HG03097 (cell line): ENCODE results near the gene CHRNB4.

Source experiments
- ATAC-seq: cut with Tn5 transposase; IDR thresholded peaks from one replicate; pipeline ENCODE4 v1.9.1; 2021; ENCODE audit not compliant: unreplicated experiment, low FRiP score

Gene CHRNB4

GRCh38 chr15:78671626-78672211 lies 30.7 kb upstream of the CHRNB4 start:
- ATAC-seq: no peak

- no peak for ATAC-seq
Observed at GRCh38 chr15:78668987-78669386, 28.0 kb upstream of the CHRNB4 start.

- no peak for ATAC-seq
Observed at GRCh38 chr15:78667578-78668236, 26.7 kb upstream of the CHRNB4 start.

DNA sequence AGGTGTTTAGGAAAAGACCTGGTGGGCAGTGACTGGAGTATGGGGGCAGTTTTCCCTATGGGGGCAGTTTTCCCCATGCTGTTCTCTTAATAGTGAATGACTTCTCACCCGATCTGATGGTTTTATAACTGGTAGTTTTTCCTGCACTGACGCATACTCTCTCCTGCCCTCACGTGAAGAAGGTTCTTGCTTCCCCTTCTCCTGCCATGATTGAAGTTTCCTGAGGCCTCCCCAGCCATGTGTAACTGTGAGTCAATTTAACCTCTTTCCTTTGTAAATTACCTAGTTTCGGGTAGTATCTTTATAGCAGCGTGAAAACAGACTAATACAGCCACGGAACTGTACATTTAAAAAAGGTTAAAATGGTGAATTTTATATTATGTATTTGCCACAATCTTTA lies 25.0 kb upstream of the CHRNB4 start:
- ATAC-seq: no peak

- no peak for ATAC-seq
Observed at GRCh38 chr15:78663703-78664102, 22.7 kb upstream of the CHRNB4 start.

- no peak for ATAC-seq
Observed at GRCh38 chr15:78662028-78662427, 21.0 kb upstream of the CHRNB4 start.

DNA sequence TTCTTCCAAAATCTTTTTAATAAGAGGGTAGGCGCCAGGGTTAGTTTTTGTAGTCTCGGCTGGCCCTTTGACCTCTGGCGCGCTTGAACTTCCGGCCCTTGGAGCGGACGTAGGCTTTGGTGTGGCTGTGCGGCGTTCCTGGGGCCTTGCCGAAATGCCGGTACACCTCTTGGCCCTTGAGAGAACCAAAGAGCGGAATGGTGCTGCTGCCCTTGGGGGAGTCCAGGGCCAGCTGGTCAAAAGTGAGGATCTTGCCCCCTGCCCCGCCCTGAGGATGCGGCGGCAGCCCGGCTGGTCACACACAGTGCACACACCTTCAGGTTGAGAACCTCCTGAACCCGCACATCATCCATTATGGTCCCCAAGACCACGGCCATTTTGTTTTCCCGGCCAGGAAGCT lies 20.0 kb upstream of the CHRNB4 start:
- no peak for ATAC-seq

GRCh38 chr15:78660584-78660983 lies 19.6 kb upstream of the CHRNB4 start:
- ATAC-seq: no peak

- ATAC-seq: no peak
Observed at GRCh38 chr15:78658823-78659222, 17.8 kb upstream of the CHRNB4 start.

GRCh38 chr15:78654272-78654671 lies 13.3 kb upstream of the CHRNB4 start:
- ATAC-seq: no peak

DNA sequence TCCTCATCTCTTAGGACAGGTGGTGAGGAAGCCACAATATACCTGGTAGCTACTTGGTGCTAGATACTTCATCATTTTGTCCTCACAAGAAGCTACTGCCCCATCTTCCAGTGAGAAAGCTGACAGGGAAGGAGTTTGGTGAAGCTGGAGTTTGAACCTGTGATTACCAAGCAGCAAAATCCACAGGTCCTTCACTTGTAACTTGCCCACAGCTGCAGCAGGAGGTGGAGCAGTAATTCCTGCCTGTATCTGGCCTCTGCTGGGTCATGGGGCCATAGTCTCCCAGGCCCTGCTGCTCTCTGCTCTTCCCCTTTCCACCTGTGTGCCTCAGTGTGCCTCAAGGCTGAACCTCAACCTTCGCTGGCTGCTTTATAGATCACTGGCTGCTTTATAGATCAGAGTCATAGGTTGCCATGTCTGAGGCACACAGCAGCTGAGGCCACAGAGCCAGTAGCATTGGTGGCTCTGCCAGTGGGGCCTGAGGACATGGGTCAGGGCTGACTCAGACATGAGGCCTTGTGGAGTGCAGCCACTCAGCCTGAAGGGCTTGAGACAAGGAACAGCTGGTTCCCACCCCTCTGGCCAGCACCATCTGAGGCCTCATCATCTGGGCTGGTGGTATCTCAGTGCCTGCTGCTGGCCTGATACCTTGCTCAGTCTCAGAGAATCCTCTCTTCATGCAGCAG lies 11.1 kb upstream of the CHRNB4 start:
- no peak for ATAC-seq

DNA sequence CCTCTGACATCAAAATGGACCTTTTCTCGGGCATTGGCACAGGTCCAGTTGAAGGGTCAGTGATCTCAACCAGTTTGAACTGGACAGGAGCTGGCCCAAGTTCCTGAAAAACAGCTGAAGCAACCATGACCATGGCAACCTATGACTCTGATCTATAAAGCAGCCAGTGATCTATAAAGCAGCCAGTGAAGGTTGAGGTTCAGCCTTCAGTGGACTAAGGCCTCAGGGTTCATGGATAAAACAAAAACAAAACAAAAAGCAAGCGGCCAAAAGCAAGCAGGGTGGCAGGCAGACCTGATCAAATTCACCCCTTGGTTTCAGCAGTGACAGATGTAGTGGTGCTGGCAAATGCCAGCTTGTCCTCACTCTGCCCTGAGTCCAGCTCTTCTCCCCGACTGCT lies 10.0 kb upstream of the CHRNB4 start:
- ATAC-seq: no peak

DNA sequence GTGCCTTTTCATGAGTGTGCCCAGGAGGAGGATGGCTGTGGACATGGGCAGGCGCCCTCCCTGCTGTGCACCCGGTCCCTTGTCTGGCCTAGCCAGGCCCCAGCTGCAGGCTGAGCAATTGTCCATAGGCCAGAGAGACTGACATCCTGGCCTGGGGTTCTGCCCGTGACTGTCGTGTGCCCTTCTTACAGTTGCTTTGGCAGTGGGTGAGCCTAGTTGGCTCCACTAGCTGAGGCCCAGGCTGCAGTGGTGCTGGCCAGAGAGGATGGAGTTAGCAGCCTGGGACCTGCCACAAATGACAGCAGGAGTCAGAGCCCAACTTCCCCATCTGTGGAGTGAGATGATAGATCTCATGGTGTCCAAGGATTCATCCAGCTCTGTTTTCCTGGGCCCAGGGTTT lies 9.0 kb upstream of the CHRNB4 start:
- no peak for ATAC-seq

DNA sequence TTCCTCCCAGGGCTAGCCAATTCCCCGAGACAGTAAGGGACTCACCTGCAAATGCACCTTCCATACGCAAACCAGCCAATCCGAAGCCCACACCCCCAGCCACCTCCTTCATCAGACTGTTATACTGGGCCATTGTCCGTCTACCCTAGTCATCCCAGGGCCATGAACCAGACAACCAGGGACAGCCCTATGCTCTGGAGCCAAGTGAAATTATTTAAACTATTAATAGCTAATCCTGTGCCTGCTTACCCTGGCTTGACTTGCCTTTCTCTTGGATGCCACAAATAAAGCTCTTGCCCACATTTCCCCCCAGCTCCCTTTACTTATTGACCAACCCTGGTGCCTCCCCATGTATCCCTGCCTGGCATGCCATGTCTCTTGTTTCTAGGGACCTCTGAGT lies 4.0 kb upstream of the CHRNB4 start:
- no peak for ATAC-seq

DNA sequence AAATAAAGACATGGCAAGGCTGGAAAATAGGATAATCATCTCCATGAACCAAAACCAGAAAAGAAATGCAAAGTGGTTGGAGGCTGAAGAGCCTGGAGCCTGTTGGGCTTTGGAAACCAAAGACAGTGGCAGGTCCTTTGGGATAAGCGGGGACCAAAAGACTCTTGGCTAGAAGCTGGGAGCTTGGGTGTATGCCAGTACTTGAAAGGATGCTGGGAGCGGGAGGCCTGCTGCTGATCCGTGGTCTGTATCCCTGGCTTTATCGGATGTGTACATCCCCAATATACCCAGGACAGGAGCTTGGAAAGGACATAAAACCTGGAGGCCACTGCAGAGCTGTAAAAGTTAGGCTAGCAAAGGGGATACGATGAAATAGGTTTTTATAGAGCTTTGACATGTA lies 1.3 kb upstream of the CHRNB4 start:
- no peak for ATAC-seq

GRCh38 chr15:78641749-78642275 lies 802 bp upstream of the CHRNB4 start:
- ATAC-seq: no peak

DNA sequence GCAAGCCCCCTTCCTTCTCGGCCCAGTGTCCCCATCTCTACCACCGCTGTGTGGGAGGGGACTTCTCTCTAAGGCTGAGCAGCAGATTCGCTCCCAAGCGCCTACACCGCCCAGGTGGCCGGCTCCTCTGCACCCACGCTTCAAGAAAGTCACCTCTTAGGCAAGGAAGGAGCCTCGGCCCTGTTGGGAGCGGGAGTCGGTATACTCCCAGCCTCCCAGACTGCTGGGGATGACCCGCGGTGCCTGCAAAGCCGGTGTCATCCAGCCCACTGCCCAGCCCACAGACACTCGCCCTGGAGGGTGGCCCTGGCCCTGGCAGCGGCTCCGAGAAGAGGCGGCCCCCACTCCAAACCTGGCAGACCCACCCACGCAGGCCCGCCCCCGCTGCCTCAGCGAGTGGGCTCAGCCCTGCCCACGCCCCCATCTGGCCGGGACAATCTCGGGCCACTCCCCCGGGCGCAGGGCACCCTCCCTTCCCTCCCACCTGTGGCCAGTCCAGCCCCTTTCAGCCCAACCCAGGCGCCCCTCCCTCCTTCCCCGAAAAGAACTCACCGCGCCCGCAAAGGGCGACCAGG lies 396 bp downstream of the CHRNB4 start:
- ATAC-seq: no peak

DNA sequence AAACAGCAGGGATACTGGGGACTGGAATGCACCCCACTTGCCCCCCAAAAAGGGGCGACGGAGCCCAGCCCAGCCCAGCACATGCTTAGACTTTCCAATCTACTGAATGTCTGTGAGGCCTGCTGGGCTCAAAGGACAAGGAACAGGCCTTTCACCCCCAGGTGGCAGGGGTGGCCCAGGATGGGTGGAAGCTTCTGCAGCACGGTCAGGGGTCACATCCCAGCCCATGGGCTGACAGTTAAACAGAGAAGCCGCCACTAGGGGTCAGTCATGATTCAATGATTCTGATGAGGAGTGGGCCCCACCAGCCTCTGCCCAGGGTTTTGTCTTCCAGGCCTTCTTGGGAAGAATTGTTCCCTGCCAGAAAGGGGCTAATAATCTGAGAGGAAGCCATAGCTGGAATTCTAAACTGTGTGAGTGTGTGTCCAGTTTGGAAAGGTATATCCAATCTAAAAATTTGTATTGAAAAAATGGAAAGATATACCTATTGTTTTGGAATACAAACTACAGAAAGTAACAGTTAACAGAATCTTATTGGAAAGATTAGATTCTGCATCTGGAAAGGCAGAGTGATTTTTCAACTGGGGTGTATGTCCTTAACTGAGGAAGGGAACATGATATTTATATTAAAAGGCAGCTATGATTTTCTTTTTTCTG lies 2.2 kb downstream of the CHRNB4 start:
- ATAC-seq: no peak

DNA sequence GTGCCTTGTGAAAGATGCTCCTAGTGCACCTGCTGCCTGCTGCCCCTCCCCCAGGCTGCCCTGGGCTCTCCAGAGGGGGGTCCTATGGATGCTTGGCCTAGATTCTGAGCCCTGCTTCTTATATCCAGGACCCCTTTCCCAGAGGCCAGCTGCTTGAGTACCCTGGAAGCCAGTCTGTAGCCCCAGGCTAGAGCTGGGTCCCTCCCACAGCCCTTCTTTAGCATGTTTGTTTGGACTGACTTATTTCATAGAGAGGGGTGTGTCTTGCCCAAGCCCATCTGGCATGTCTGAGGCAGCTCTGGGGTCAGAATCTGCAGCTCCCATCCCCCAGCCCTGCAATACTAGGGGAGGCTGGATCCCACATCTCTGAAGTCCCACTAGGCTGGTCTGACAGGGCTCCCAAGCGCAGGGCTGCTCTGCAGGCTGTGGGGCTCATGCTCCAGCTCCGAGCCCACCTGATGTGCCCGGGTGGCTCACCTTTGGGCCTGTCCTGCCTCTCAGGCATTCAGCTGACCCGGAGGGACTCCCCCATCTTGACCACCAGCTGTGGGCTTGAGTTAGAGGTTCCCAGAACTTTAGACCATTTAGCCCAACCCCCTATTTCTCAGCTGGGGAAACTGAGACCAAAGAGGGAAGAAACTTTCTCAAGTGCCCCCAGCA lies 3.1 kb downstream of the CHRNB4 start:
- no peak for ATAC-seq

GRCh38 chr15:78636378-78636859 lies 4.6 kb downstream of the CHRNB4 start:
- ATAC-seq: no peak
